ENCODE results near the gene SCGB1C1. TPM values are rescaled to one million over a fixed set of nuclear protein-coding genes. Genes with fewer than 3 reads are reported as not detected.

Gene SCGB1C1
- total RNA-seq, 1 donor from 2014 or later: not detected

DNA sequence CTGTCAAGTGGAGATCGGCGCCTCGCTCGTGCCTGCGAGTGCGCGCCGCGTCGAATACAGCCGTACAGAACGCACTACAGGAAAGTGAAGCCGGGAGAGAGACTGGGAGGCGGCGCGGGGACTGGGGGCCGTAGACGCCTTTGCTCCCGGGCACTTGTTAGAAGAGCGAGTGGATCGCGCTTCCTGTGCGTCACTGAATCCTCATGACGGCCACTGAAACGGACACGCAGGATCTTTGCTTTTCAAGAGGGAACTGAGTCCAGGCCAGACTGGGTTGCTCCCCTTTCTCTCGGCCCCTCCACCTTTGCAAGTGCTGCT is 14.9 kb downstream of the SCGB1C1 start:
- Mint-ChIP-seq H3K4me1 (peaks cover 23% of the 10 kb centered on the region), H3K4me3 (peak overlapping the region; percentile 91), H3K36me3 (peaks cover 15% of the 10 kb centered on the region), H3K27ac (peak overlapping the region; percentile 99), H3K27me3 (ENCODE audit: low read depth) (no peaks in the 10 kb centered on the region), H3K9me3 (no peaks in the 10 kb centered on the region)
- no peak for DNase-seq (ENCODE audit: low spot score in 2 of 2, unreplicated experiment in 2 of 2)
- TF ChIP-seq, protein P1, sequence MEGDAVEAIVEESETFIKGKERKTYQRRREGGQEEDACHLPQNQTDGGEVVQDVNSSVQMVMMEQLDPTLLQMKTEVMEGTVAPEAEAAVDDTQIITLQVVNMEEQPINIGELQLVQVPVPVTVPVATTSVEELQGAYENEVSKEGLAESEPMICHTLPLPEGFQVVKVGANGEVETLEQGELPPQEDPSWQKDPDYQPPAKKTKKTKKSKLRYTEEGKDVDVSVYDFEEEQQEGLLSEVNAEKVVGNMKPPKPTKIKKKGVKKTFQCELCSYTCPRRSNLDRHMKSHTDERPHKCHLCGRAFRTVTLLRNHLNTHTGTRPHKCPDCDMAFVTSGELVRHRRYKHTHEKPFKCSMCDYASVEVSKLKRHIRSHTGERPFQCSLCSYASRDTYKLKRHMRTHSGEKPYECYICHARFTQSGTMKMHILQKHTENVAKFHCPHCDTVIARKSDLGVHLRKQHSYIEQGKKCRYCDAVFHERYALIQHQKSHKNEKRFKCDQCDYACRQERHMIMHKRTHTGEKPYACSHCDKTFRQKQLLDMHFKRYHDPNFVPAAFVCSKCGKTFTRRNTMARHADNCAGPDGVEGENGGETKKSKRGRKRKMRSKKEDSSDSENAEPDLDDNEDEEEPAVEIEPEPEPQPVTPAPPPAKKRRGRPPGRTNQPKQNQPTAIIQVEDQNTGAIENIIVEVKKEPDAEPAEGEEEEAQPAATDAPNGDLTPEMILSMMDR (IDR thresholded peaks at IDR 0.05; ENCODE audit: unreplicated experiment): no peak

DNA sequence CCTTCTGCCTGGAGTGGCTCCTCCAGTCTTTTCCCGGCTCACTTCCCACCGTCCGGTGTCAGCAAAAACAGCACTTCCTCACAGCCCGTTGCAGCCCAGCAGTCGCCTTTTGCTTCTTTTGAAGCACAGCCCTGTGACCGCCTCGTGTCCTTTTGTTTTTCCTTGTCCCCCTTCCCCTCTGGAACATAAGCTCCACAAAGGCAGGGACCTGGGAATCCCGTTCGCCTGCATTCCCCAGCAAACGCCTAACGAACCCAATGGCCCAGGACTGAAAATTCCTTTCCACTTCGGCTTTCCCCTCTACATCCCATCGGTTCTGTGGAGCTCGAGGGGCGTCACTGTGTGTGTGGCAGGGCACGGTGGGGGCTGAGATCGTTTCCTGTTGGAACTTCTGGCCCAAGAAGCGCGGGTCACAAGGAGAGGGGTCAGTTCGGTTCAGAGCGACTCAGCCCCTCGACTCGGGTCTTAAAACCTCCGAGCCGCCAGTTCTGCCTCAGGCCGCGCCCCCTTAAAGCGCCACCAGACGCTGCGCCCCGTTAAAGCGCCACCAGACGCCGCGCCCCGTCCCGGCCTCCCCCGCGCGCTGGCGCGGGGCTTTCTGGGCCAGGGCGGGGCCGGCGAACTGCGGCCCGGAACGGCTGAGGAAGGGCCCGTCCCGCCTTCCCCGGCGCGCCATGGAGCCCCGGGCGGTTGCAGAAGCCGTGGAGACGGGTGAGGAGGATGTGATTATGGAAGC is 15.5 kb downstream of the SCGB1C1 start:
- H3K9me3 Mint-ChIP-seq: no peaks in the 10 kb centered on the region
- H3K36me3 Mint-ChIP-seq: peaks cover 19% of the 10 kb centered on the region
- peak in 1 of 2 experiments; percentile 68 for DNase-seq (ENCODE audit: low spot score in 2 of 2, unreplicated experiment in 2 of 2)
- H3K27me3 Mint-ChIP-seq (ENCODE audit: low read depth): no peaks in the 10 kb centered on the region
- TF ChIP-seq, protein P1 (IDR thresholded peaks at IDR 0.05; ENCODE audit: unreplicated experiment): no peak
- H3K4me3 Mint-ChIP-seq: peak overlapping the region; percentile 91
- H3K4me1 Mint-ChIP-seq: peaks cover 23% of the 10 kb centered on the region
- H3K27ac Mint-ChIP-seq: peak overlapping the region; percentile 99

DNA sequence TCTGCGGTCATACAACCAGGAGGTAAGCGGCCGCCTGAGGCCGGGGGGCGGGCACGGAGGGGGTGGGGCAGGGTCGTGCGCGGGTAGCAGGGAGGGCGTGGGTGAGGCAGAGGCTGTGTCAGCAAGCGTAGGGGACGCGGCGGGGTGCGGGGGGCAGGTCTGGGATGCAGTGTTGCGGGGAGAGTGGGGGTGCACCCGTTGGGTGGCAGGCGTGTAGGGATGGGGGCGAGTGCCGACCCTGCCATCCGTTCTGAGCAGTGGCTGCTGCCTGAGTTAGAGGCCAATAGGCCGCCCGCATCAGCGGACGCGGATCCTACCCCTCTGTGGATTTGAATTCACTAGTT is 16.0 kb downstream of the SCGB1C1 start:
- TF ChIP-seq, protein P1 (IDR thresholded peaks at IDR 0.05; ENCODE audit: unreplicated experiment): no peak

DNA sequence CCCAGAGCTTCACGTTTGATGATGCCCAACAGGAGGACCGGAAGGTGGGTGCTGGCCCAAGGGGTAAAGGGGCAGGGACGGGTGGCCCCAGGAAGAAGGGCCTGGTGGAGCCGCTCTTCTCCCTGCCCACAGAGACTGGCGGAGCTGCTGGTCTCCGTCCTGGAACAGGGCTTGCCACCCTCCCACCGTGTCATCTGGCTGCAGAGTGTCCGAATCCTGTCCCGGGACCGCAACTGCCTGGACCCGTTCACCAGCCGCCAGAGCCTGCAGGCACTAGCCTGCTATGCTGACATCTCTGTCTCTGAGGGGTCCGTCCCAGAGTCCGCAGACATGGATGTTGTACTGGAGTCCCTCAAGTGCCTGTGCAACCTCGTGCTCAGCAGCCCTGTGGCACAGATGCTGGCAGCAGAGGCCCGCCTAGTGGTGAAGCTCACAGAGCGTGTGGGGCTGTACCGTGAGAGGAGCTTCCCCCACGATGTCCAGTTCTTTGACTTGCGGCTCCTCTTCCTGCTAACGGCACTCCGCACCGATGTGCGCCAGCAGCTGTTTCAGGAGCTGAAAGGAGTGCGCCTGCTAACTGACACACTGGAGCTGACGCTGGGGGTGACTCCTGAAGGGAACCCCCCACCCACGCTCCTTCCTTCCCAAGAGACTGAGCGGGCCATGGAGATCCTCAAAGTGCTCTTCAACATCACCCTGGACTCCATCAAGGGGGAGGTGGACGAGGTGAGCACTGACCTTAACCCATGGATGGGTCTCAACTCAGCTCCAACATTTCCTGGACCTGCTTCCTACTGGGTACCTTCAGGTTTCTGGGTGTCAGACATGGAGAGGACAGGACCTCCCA is 16.6 kb downstream of the SCGB1C1 start:
- no peak for DNase-seq (ENCODE audit: low spot score in 2 of 2, unreplicated experiment in 2 of 2)
- Mint-ChIP-seq H3K4me3 (peak overlapping the region; percentile 91), H3K36me3 (peaks cover 20% of the 10 kb centered on the region), H3K27ac (peak overlapping the region; percentile 94), H3K4me1 (peaks cover 23% of the 10 kb centered on the region), H3K9me3 (no peaks in the 10 kb centered on the region), H3K27me3 (ENCODE audit: low read depth) (no peaks in the 10 kb centered on the region)
- TF ChIP-seq, protein P1 (IDR thresholded peaks at IDR 0.05; ENCODE audit: unreplicated experiment): no peak

More for the DNA sequence above, 16.0 kb downstream of the SCGB1C1 start:
- H3K27me3 Mint-ChIP-seq (ENCODE audit: low read depth): no peaks in the 10 kb centered on the region
- no peaks in the 10 kb centered on the region for H3K9me3 Mint-ChIP-seq
- peaks cover 23% of the 10 kb centered on the region for H3K4me1 Mint-ChIP-seq
- H3K27ac Mint-ChIP-seq: peak overlapping the region; percentile 94
- H3K4me3 Mint-ChIP-seq: peak overlapping the region; percentile 91
- H3K36me3 Mint-ChIP-seq: peaks cover 17% of the 10 kb centered on the region
- DNase-seq (ENCODE audit: low spot score in 2 of 2, unreplicated experiment in 2 of 2): no peak

DNA sequence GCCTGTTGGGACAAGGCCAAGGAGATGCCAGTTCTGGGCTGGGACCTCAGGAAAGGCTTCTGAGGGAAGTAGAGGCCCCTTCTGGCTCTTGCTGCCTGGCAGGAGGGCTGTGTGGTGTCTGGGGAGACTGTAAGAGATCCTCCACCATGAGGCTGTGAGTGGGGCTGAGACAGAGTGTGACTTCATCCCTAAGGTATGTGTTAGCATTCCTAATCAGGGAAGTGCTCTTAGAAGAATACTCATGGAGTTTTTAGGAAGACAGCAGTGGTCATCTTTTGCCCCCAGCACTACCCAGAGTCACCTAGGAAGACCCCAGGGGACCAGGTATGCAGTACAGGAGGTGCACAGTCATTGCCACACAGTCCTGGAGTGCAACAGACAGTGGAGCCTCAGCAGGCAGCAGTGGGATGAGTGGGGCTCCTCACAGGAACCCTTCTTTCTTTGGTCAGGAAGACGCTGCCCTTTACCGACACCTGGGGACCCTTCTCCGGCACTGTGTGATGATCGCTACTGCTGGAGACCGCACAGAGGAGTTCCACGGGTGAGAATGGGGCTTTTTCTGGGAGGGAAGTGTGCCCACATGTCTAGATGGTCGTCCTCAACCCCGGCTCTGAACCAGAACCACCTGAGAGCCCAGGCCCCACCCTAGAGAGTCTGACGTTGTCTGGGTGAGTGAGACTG is 17.4 kb downstream of the SCGB1C1 start:
- H3K4me3 Mint-ChIP-seq: peak overlapping the region; percentile 91
- peak overlapping the region; percentile 93 for H3K27ac Mint-ChIP-seq
- peaks cover 23% of the 10 kb centered on the region for H3K4me1 Mint-ChIP-seq

More for the DNA sequence above, 17.4 kb downstream of the SCGB1C1 start:
- DNase-seq (ENCODE audit: low spot score in 2 of 2, unreplicated experiment in 2 of 2): no peak
- Mint-ChIP-seq H3K9me3 (no peaks in the 10 kb centered on the region), H3K27me3 (ENCODE audit: low read depth) (no peaks in the 10 kb centered on the region), H3K36me3 (peaks cover 20% of the 10 kb centered on the region)
- TF ChIP-seq, protein P1 (IDR thresholded peaks at IDR 0.05; ENCODE audit: unreplicated experiment): no peak

Measured in mesothelial cell of epicardium (in vitro differentiated cells).